Peyer's patch (tissue), 4 donors: Measurements from ENCODE around the gene CFC1B.
"Not testable (repeated sequence)": the region's sequence is repeated elsewhere in the genome, so short reads cannot be mapped to it uniquely, and the experiment has no call there.

Source experiments
- CTCF ChIP-seq, 6 experiments: fragments of 450-650 bp in 4 of 6; fragments of 200-600 bp in 2 of 6; sonication (generic) in 1 of 6; IDR thresholded peaks; one replicate each; pipeline ENCODE4 v1.5.1; 2017 to 2019; ENCODE audit warnings: antibody characterized with exemption in 6 of 6, mild to moderate bottlenecking in 3 of 6, moderate library complexity in 1 of 6
- POLR2A ChIP-seq, 2 donors: fragments of 450-650 bp; IDR thresholded peaks; one replicate each; pipeline ENCODE4 v1.5.1; 2017; ENCODE audit warnings: antibody characterized with exemption in 2 of 2, mild to moderate bottlenecking in 2 of 2, moderate library complexity in 2 of 2

- TF ChIP-seq POLR2A, CTCF (IDR thresholded peaks at IDR 0.05): not testable (repeated sequence)
Measured at GRCh38 chr2:130531225-130531624, 10.2 kb downstream of the CFC1B start.
